ENCODE results near the gene OR6M1.

OR6M1 gene

DNA sequence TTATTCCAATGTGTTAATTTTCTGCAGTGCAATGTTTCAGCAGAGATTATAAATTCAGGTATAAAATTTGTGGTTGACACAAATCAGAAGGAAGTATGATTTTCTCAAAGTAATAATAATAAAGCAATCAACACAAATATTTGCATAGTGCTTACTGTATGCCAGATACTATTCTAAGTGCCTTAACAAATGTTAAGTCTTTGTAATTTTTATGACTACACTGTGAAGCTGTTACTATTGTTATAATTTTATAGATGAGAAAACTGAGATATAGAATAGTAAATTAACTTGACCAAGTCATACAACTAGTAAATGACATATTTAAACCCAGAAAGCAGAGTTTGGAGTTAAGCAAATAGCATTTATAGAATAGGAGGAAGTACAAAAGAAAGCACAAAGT is 35.4 kb downstream of the OR6M1 start:
- TF ChIP-seq, protein P1, sequence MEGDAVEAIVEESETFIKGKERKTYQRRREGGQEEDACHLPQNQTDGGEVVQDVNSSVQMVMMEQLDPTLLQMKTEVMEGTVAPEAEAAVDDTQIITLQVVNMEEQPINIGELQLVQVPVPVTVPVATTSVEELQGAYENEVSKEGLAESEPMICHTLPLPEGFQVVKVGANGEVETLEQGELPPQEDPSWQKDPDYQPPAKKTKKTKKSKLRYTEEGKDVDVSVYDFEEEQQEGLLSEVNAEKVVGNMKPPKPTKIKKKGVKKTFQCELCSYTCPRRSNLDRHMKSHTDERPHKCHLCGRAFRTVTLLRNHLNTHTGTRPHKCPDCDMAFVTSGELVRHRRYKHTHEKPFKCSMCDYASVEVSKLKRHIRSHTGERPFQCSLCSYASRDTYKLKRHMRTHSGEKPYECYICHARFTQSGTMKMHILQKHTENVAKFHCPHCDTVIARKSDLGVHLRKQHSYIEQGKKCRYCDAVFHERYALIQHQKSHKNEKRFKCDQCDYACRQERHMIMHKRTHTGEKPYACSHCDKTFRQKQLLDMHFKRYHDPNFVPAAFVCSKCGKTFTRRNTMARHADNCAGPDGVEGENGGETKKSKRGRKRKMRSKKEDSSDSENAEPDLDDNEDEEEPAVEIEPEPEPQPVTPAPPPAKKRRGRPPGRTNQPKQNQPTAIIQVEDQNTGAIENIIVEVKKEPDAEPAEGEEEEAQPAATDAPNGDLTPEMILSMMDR (conservative IDR thresholded peaks at IDR 0.05; ENCODE audit: low read length): no peak
- no peak overlapping the region for H3K4me3 ChIP-seq (ENCODE audit: low read length)
- no peak for DNase-seq (ENCODE audit: low read depth)

DNA sequence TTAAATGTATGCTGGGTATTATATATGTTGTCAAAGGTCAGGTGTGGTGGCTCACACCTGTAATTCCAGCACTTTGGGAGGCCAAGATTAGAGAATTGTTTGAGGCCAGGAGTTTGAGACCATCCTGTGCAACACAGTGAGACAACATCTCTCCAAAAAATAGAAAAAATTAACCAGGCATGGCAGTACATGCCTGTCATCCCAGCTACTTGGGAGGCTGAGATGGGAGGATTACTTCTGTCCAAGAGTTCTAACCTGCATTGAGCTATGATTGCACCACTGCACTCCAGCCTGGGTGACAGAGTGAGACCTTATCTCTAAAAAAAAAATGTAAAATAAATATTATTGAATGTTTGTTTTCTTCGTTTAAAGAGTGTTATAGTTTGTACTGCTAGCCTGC is 40.5 kb downstream of the OR6M1 start:
- no peak for DNase-seq (ENCODE audit: low read depth)
- H3K4me3 ChIP-seq (ENCODE audit: low read length): no peak overlapping the region
- TF ChIP-seq, protein P1 (conservative IDR thresholded peaks at IDR 0.05; ENCODE audit: low read length): no peak

- no peak overlapping the region for H3K4me3 ChIP-seq (ENCODE audit: low read length)
- TF ChIP-seq, protein P1 (conservative IDR thresholded peaks at IDR 0.05; ENCODE audit: low read length): no peak
- DNase-seq (ENCODE audit: low read depth): no peak
Measured at GRCh38 chr11:123762422-123762821, 43.7 kb downstream of the OR6M1 start.

DNA sequence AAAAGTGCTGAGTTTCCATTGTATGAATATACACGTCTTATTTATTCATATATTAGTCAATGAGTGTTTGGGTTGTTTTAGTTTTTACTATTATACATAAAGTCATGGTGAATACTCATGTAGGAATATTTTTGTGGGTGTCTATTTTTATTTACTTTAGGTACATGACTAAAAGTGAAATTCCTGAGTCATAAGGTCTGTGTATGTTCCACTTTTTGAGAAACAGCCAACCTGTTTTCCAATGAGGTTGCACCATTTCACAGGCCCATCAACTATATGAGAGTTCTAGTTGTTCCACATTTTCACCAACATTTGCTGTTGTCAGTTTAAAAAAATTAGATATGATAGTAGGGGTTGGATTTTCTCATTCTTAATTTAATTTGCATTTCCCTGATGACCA is 45.3 kb downstream of the OR6M1 start:
- H3K4me3 ChIP-seq (ENCODE audit: low read length): no peak overlapping the region
- no peak for DNase-seq (ENCODE audit: low read depth)
- TF ChIP-seq, protein P1 (conservative IDR thresholded peaks at IDR 0.05; ENCODE audit: low read length): no peak

GRCh38 chr11:123757976-123758375 is 48.2 kb downstream of the OR6M1 start:
- TF ChIP-seq, protein P1 (conservative IDR thresholded peaks at IDR 0.05; ENCODE audit: low read length): no peak
- DNase-seq (ENCODE audit: low read depth): no peak
- no peak overlapping the region for H3K4me3 ChIP-seq (ENCODE audit: low read length)

DNA sequence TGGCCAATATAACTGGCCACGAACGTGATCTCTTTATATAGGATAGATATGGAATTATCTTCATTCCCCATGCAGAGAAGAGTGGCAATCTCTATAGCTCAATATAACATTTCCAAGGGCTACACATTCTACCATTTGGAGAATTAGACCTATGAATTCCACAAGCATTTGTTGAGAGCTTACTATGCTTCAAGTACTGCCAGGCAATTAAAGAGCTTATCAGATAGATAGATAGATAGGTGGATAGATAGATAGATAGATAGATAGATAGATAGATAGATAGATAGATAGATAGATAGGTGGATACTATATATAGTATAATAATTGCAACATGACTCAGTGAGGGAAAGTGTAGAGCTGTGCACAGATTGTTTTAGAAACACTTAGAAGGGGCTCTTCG is 50.3 kb downstream of the OR6M1 start:
- DNase-seq (ENCODE audit: low read depth): no peak
- no peak overlapping the region for H3K4me3 ChIP-seq (ENCODE audit: low read length)
- TF ChIP-seq, protein P1 (conservative IDR thresholded peaks at IDR 0.05; ENCODE audit: low read length): no peak
